GM12878 (cell line): ENCODE data around the gene STX8.

Experiments used
- CTCF ChIP-seq, 3 experiments: IDR thresholded peaks in 2 of 3; conservative IDR thresholded peaks in 1 of 3; 2 replicates each; pipeline ENCODE4 v1.5.1; 2011; ENCODE audit warnings: low read depth in 3 of 3, low read length in 3 of 3, mild to moderate bottlenecking in 3 of 3, control low read depth in 2 of 3, moderate library complexity in 2 of 3, inconsistent platforms in 1 of 3, mixed read lengths in 1 of 3; ENCODE audit not compliant: control insufficient read depth in 2 of 3, insufficient read depth in 1 of 3; ENCODE audit errors: extremely low read depth in 1 of 3
- NFIC ChIP-seq: IDR thresholded peaks from 2 replicates; pipeline ENCODE4 v1.6.1; 2012; ENCODE audit warnings: low read depth, mild to moderate bottlenecking, inconsistent platforms, low read length, moderate library complexity
- REST ChIP-seq: IDR thresholded peaks from 2 replicates; pipeline ENCODE4 v1.6.1; 2012; ENCODE audit warnings: mild to moderate bottlenecking, low read depth, low read length

- TF ChIP-seq CTCF (IDR thresholded peaks at IDR 0.05 in 2 of 3, conservative IDR thresholded peaks at IDR 0.05 in 1 of 3; ENCODE audit: control insufficient read depth in 2 of 3, extremely low read depth in 1 of 3, insufficient read depth in 1 of 3, low read depth in 3 of 3, low read length in 3 of 3), result no peak
- no peak for TF ChIP-seq REST
- no peak for TF ChIP-seq NFIC
These were observed 260.3 kb downstream of the STX8 start for GRCh38 chr17:9315360-9315759.
